HG02642 (cell line): Measurements from ENCODE around the gene ACSS2.

Experiments used
- ATAC-seq: cut with Tn5 transposase; IDR thresholded peaks from one replicate; pipeline ENCODE4 v1.9.1; 2021; ENCODE audit warnings: mild to moderate bottlenecking; ENCODE audit not compliant: unreplicated experiment, poor library complexity

ACSS2 gene, protein sequence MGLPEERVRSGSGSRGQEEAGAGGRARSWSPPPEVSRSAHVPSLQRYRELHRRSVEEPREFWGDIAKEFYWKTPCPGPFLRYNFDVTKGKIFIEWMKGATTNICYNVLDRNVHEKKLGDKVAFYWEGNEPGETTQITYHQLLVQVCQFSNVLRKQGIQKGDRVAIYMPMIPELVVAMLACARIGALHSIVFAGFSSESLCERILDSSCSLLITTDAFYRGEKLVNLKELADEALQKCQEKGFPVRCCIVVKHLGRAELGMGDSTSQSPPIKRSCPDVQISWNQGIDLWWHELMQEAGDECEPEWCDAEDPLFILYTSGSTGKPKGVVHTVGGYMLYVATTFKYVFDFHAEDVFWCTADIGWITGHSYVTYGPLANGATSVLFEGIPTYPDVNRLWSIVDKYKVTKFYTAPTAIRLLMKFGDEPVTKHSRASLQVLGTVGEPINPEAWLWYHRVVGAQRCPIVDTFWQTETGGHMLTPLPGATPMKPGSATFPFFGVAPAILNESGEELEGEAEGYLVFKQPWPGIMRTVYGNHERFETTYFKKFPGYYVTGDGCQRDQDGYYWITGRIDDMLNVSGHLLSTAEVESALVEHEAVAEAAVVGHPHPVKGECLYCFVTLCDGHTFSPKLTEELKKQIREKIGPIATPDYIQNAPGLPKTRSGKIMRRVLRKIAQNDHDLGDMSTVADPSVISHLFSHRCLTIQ

DNA sequence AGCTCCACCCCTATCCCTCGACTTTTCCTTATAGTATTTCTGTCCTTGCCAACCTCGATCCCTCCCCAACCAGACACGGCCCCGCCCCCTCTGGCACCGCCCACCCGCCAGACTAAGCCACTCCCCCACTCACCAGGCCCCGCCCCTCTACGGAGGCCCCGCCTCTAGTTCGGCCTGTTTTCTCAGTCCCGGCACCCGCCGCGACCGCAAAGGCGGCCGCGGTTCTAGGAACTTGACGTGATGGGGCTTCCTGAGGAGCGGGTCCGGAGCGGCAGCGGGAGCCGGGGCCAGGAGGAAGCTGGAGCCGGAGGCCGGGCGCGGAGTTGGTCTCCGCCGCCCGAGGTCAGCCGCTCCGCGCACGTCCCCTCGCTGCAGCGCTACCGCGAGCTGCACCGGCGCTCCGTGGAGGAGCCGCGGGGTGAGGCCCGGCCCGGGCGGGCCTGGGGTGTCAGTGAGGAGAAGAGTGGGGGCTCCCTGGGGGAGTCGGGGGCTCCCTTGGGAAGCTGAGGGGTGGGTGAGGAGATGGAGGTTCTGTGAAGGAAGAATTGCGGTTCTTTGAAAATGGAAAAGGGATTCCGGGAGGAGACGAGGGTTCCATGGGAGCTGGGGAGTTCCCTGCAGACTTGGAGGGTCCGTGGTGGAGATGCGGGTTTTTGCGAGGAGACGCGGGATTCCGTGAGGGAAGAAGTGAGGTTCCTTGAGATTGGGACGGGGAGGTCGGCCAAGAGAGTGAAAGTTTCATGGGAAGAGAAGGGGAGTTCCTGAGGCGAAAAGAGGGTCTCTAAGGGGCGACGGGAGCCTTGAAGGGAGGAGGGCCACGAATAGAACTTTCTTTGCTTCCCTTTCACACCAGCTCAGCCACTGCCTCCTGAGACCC, at the start of gene ACSS2:
Gene ACSS2, plus strand, starts transcription at position 207 of the 877 bp plus-strand sequence. Its CDS starts 34 bp downstream, at position 241.
- peak; percentile 65 for ATAC-seq

DNA sequence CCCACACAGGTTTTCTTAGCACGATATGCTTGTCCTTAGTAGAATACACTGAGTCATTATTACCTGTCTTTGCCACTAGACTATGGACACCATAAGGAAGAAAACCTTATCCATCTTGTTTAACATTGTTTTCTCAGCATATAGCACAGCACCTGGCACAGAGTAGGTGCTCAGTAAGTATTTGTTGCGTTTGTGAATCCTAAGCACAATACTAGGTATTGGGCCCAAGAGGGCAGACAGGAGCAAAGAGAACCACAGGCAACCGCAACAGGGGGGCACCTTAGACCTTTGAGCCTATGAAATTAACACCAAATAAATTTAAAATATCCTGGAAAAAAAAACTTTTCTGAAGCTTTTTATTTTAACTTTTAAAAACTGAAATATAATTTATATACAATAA, 47.2 kb upstream of the ACSS2 start:
- ATAC-seq, result no peak

DNA sequence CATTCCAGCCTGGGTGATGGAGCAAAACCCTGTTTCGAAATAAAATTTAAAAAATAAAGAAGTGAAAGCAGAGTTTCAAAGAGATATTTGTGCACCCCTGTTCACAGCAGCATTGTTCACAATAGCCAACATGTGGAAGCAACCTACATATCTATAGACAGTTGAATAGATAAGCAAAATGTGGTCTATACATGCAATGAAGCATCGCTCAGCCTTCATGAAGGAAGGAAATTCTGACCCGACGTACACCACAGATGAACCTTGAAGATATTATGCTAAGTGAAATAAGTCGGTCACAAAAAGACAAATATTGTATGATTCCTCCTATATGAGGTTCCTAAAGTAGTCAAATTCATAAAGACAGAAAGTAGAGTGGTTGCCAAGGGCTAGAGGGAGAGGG, 44.5 kb upstream of the ACSS2 start:
- ATAC-seq, result no peak

DNA sequence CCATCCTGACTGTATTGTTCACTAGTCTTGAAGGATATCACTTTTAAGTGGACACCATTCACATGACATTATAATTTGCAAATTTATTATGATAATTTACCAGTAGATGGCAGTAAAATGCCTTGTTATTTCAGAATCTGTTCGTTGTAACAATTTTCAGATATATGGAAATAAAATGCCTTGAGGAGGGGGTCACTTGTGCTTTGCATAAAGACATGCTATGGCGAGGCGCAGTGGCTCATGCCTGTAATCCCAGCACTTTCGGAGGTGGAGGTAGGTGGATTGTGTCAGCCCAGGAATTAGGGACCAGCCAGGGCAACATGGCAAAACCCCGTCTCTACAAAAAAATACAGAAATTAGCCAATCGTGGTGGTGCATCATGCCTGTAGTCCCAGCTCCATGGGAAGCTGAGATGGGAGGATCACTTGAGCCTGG, 41.9 kb upstream of the ACSS2 start:
- no peak for ATAC-seq

DNA sequence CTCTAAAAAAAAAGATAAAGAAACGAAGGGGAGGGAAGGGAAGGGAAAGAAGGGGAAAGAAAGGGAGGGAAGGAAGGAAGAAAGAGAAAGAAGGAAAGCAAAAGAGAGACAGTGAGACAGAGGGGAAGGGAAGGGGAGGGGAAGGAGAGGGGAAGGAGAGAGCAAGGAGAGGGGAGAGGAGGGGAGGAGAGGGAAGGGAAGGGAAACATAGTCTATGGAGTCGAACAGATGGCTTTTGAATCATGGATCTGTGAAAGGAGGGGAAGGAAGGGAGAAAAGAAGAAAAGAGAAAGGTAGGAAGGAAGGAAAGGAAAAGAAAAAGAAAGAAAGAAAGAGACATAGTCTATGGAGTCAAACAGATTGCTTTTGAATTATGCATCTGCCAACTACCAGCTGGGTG, 34.3 kb upstream of the ACSS2 start:
- ATAC-seq, result no peak

DNA sequence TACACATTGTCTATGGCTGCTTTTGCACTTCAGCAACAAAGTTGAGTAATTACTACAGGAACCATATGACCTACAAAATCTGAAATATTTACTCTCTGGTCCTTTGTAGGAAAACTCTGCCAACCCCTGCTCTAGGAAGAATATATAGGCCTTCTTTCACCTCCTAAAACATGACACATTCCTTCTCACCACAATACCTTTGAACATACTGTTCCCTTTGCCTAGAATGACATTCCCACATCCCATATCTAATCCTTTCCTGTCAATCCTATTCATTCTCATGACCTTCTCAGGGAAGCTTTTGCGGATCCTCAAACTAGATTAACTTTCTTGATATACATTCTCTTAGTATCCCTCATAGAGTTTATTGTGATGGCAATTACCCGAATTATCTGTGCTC, 33.0 kb upstream of the ACSS2 start:
- ATAC-seq, result no peak

DNA sequence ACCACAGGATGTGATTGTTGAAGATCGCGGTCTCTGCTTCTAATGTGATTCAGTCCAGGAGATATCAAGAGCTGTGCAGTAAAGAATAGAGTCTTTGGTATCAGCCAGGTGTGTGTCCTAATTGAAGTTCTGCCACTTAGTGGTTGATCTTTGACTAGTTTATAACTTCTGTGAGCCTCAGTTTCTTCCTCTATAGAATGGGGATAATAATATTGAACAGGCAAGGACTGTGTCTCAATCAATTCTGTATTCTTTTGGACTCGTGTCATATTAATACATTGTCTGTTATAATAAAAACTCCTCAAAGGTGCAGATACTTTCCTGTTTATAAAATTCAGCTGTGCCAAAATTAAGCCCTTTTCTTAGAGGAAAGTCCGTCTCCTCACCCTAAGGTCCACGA, 27.8 kb upstream of the ACSS2 start:
- ATAC-seq, result no peak

DNA sequence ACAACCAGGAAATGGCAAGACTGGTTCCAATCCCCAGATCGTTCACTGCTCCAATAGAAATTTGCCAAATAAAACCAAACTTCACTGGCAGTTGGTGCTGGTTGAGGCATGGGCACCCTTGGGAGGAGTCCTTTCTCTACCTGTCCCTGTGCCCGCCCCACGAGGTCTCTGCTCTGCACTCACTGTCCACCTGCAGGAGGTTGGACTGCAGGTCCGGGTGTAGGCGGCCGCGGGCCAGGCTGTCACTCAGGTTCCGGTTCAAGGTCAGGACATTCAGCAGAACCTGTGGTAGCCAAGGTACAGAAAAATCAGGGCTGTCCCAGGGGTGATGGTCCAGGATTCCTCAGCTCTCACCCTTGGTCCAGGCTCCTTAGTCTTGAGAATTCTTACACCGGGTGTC, 26.6 kb upstream of the ACSS2 start:
- ATAC-seq, result no peak

DNA sequence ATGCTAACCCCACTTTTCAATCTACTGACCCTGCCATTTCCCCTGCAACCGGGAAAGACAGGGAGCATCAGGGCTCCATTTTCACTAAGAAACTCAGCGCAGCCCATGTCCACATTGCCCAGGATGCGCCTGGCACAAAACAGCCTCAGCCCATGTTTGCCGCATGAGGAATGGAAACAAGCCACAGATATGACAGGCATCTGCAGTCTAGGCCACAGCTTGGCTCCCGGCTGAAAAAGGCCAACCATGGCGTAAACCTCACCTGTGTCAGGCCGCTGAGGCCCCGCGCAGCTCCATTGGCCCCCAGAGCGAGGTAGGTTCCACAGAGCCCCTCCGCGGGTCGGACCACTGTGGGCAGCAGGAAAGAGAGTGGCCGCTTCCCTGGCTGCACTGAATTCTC, 25.4 kb upstream of the ACSS2 start:
- no peak for ATAC-seq

DNA sequence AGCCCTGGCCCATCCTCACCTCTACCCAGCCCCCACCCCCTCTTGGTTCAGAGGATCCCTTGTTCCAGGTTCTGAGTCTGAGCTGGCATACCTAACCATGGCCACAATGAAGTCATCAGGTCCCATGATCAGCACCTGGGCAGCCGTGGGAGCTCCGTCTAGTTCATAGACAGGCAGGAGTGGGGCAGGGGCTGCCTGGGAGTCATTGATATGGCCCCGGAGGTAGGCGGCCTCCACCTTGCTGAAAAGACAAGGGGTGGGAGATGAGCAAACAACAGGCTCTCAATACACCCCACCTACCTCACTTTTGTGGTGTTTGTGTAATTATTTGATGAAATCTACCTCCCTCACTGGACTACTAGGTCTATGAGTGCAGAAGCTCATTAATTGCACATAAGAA, 24.1 kb upstream of the ACSS2 start:
- ATAC-seq, result no peak

DNA sequence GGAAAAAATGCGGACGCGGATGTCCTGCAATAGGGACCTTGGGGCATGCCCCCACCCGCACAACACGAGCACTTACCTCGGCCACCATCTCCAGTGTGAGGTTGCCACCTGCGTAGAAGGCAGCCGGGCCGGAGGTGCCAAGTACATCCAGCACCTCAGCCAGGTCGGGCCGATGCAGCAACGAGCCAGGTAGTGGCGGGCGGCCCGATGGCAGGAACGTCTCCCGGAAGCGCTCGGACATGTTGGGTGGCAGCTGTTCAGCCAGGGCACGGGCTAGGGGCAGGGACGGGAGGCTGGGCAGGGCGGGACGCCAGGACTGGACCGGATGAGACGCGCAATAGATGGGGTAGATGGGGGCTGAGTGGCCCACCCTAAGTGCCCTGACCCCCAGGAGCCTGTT, 17.0 kb upstream of the ACSS2 start:
- ATAC-seq, result no peak

DNA sequence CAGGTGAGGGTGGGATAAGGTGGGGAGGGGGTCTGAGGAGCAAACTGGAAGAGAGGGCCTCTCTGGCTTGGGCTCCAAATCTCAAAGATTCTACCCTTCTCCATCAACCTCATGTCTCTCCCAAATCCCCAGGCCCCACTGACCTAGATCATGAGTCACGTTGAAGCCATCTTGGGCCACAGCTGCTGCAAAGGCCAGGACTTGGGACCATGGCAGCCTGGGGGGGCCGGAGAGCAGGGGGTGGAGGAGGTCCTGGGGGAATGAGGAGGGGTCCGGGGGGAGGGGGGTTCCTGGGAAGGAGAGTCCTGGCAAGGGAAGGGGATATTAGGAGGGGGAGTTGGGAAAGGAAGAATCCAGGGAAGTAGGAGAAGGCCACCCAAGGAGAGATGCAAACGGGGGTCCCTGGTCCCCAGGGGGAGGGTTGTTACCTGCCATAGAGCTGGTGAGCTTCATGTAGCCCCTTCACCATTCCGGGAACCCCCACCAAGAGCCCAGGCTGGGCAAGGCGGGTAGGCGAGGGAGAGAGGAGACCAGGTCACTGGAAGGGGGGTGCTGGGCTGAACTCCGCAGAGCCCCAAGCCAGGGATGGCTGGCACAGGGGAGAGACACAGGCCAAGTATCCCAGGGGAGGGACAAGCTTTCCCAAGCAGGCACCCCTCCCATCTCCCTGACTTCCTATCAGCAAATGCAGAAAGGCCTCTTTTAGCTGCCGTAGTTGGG, 16.4 kb upstream of the ACSS2 start:
- no peak for ATAC-seq

DNA sequence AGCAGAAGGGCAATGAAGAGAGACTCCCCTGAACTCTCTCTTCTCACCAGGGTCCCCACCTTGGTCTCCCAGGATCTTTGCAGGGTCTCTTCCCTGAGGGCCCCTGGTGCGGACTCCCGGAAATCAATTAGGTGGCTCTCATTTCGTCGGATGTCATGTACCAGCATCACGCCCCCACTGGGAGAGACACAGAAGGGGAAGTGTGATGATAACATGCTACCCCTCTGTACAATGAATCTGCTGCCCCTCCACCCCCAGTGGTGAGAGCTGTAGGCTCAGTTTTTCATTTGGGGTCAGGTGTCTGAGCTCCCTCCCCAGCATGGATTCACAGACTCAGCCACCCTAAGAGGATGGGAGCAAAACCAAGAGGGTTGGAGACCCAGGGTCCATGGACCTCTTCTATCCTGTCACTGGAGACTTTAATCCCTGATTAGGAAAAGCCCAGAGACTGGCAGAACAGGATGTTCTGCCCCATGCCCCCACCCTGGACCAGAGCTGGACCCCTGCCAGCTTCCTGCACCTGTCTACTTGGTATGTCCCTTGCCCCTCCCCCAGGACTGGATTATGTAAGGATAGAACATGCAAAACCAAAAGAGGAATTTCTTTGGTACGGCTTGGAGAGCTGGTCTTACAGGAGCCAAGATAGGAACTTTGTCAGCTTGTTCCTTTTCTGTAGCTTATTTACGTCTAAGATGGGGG, 14.9 kb upstream of the ACSS2 start:
- no peak for ATAC-seq

DNA sequence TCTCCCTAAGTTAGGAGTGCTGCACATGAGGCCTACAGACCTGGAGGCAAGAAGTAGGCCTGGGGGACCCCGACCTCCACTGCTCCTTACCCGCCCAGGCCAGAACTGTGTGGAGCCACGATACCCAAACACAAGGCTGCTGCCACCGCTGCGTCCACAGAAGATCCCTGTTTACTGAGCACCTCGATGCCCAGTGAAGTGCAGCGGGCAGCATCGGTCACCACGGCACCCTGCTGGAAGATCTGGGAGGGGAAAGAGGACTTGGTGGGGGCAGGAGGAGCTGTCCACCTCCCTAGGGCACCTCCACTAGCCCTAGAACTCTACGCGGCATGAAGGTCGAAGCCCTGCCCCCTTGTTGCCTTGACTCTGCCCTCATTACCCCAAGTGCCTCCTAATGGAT, 13.7 kb upstream of the ACSS2 start:
- ATAC-seq, result no peak

DNA sequence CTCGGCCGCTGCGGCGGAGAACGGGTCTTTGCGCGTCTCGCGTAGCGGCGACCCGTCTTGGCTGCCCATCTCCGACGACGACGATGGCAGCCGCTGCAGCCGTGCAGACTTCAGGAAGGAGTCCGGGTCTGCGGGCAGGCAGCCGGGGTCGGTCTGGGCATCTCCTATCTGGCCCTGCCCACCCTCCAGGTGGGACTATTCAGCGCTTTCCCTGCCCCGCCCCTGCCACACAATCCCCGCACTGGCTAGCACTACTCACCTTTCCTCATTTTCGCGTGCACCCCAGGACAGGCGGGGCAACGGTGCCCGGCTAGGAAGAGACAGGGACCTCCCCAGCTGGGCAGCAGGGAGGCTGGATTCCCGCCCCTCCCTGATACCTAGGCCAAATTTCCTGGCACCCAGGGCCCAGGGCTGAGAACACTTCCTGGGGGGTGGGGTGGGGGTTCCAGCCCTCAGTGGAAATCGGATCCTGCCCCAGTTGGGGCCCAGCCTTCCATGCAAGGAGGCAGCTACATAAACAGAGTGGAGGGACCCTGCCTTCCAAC, 12.9 kb upstream of the ACSS2 start:
- ATAC-seq, result no peak

DNA sequence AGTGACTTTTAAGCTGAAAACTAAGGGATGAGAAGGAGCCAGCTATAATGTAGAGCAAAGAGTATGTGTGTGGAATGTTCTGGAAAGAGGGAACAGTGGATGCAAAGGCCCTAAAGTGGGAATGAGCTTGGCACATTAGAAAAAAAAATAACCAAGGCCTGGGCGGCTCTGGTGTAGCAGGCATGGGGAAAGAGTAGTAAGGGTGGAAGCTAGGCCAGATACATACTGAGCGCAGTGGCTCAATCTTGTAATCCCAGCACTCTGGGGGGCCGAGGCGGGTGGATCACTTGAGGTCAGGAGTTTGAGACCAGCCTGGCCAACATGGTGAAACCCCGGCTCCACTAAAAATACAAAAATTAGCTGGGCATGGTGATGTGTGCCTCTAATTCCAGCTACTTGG, 12.2 kb upstream of the ACSS2 start:
- no peak for ATAC-seq

DNA sequence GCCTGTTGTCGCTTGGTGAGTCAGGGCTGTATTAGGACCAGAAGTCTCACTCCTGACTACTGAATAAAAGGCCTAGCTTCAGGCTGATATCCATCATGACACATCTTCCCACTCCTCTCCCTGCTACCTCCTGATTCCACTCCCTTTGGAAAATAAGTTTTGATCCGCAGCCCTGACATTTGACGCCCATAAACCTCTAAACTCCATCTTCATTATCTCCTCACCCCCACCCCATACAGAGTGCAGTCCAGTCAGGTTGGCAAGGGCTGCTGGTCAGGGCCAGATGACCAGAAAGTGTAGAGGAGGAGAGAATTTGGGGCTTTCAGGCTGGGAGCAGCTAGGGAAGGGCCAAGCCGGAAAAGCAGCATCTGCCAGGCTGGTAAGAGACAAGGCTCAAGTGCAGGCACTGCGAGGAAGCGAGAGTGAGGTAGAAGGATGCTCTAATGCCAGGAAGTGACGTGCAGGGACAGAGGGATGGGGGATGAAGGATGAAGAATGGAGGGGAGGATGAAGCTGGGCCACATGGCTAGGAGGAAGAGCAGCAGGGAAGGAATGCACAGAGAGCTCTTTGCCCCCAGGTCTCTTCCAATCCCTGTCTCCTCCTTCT, 5.0 kb upstream of the ACSS2 start:
- no peak for ATAC-seq

DNA sequence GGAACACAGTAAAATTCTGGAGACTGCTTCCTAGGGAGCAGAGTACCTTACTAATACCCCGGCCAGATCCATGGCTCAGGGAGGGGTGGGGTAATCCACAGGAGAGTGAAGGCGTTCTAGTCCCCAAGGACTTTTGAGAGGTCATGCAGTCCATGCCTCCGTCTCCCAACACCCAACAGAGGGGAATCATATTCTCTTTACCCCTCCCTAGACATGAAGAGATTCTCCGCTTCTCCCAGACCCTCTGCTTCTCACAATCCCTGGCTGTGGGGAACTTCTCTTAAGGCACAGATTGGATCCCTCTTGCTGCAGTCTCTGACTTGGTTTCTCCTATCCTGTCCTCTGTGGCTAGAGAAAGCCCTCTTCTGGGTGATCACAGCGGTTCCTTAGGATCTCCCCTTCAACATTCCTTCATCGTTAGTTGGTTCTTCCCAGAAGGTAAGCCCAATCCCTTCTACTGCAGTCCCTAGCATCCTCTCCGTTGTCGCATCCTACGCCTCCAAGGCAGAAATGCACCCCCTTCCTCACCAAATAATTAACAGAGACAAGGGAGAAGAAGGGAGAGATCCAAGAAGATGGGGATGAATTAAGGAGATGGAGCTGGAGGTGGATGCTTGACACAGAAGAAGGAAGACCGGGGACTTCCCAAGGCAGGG, 4.3 kb upstream of the ACSS2 start:
- ATAC-seq, result no peak
